ENCODE results near the gene ALOX5. TPM values are rescaled to one million over a fixed set of nuclear protein-coding genes. Genes with fewer than 3 reads are reported as not detected.

ALOX5 gene
- total and polyA plus RNA-seq, 2 of the 4 experiments (the other 2 are of a cell fraction), result not detected

DNA sequence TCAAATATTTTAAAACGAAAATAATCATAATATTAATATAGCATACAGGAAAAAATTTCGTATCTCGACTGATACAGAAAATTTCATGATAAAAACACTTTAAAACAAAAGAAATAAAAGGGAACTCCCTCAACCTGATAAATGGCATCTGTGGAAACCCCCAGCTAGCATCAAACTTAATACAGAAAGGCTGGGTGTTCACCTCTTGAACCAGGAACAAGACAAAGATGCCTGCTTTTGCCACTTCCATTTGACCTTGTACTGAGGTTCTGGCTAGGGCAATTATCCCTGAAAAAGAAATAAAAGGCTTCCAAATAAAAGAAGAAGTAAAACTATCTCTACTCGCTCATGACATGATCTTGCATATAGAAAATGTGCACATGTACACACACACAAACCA is 2.5 kb upstream of the ALOX5 start:
- Histone ChIP-seq H2BK5ac (ENCODE audit: low read depth, low read length, poor library complexity, severe bottlenecking) (no peak overlapping the region), H3K9ac (ENCODE audit: low read depth, low read length) (no peak overlapping the region), H3K4me2 (ENCODE audit: low read depth, low read length) (no peak overlapping the region), H3K18ac (ENCODE audit: low read depth, low read length) (no peak overlapping the region), H4K20me1 (ENCODE audit: insufficient read depth, low read length) (no peaks in the 10 kb centered on the region), H3K36me3 (ENCODE audit: control insufficient read depth, insufficient read depth, low read length) (no peaks in the 10 kb centered on the region), H3K4ac (ENCODE audit: low read depth, low read length) (no peak overlapping the region), H2AK9ac (replicated peaks; ENCODE audit: low read depth, low read length, poor library complexity) (no peak overlapping the region), H4K5ac (ENCODE audit: low read depth, low read length) (no peak overlapping the region), H3K4me1 (ENCODE audit: control insufficient read depth, insufficient read depth, low read length) (no peaks in the 10 kb centered on the region), H3K4me3 (ENCODE audit: insufficient read depth, low read depth, low read length) (no peak overlapping the region), H4K91ac (ENCODE audit: insufficient read depth, low read depth, low read length) (no peak overlapping the region), H4K8ac (ENCODE audit: low read depth in 2 of 2, low read length in 2 of 2) (no peak overlapping the region), H2BK20ac (ENCODE audit: low read depth, low read length) (no peak overlapping the region), H3K9me1 (ENCODE audit: insufficient read depth, low read length) (no peaks in the 10 kb centered on the region), H2AFZ (replicated peaks; ENCODE audit: low read length, poor library complexity) (no peak overlapping the region), H3K27me3 (ENCODE audit: control insufficient read depth, insufficient read depth, low read length) (peaks cover 30% of the 10 kb centered on the region), H3K27ac (ENCODE audit: insufficient read depth, low read length) (no peak overlapping the region), H2BK15ac (ENCODE audit: low read depth, low read length) (no peak overlapping the region), H3K14ac (replicated peaks; ENCODE audit: low read depth, low read length) (no peak overlapping the region), H2BK120ac (ENCODE audit: low read depth, low read length) (no peak overlapping the region), H3K79me1 (ENCODE audit: low read depth in 1 of 2, low read length in 2 of 2) (no peaks in the 10 kb centered on the region), H3K56ac (ENCODE audit: extremely low read depth, insufficient read depth, low read length) (no peak overlapping the region), H3K23ac (ENCODE audit: low read depth, low read length) (no peak overlapping the region), H2AK5ac (ENCODE audit: low read depth, low read length) (no peak overlapping the region), H3K9me3 (ENCODE audit: control insufficient read depth, insufficient read depth, low read length) (no peaks in the 10 kb centered on the region)
- in situ Hi-C loops (cut with MboI; ENCODE audit: low sequenced_read_pairs) (no loop called here), intact Hi-C loops (cut with micrococcal nuclease) (no loop called here), dilution Hi-C loops (cut with HindIII; ENCODE audit: low sequenced_read_pairs, unreplicated experiment) (no loop called here)
- TF ChIP-seq MAFK (IDR thresholded peaks at IDR 0.05; ENCODE audit: low read depth, low read length) (no peak), CEBPB (IDR thresholded peaks at IDR 0.05; ENCODE audit: low read depth, low read length) (no peak), CHD1 (IDR thresholded peaks at IDR 0.05; ENCODE audit: low read depth, low read length) (no peak), MAZ (IDR thresholded peaks at IDR 0.05; ENCODE audit: borderline replicate concordance, low read depth, low read length) (no peak), NFE2L2 (IDR thresholded peaks at IDR 0.05; ENCODE audit: low read depth, low read length) (no peak), RAD21 (IDR thresholded peaks at IDR 0.05; ENCODE audit: low read length) (no peak)
- TF ChIP-seq, protein P1, sequence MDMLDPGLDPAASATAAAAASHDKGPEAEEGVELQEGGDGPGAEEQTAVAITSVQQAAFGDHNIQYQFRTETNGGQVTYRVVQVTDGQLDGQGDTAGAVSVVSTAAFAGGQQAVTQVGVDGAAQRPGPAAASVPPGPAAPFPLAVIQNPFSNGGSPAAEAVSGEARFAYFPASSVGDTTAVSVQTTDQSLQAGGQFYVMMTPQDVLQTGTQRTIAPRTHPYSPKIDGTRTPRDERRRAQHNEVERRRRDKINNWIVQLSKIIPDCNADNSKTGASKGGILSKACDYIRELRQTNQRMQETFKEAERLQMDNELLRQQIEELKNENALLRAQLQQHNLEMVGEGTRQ (IDR thresholded peaks at IDR 0.05; ENCODE audit: low read depth, low read length), result no peak
- TF ChIP-seq, protein P2, sequence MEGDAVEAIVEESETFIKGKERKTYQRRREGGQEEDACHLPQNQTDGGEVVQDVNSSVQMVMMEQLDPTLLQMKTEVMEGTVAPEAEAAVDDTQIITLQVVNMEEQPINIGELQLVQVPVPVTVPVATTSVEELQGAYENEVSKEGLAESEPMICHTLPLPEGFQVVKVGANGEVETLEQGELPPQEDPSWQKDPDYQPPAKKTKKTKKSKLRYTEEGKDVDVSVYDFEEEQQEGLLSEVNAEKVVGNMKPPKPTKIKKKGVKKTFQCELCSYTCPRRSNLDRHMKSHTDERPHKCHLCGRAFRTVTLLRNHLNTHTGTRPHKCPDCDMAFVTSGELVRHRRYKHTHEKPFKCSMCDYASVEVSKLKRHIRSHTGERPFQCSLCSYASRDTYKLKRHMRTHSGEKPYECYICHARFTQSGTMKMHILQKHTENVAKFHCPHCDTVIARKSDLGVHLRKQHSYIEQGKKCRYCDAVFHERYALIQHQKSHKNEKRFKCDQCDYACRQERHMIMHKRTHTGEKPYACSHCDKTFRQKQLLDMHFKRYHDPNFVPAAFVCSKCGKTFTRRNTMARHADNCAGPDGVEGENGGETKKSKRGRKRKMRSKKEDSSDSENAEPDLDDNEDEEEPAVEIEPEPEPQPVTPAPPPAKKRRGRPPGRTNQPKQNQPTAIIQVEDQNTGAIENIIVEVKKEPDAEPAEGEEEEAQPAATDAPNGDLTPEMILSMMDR (conservative IDR thresholded peaks at IDR 0.05; ENCODE audit: low read depth, low read length), result no peak
- TF ChIP-seq, protein P3, sequence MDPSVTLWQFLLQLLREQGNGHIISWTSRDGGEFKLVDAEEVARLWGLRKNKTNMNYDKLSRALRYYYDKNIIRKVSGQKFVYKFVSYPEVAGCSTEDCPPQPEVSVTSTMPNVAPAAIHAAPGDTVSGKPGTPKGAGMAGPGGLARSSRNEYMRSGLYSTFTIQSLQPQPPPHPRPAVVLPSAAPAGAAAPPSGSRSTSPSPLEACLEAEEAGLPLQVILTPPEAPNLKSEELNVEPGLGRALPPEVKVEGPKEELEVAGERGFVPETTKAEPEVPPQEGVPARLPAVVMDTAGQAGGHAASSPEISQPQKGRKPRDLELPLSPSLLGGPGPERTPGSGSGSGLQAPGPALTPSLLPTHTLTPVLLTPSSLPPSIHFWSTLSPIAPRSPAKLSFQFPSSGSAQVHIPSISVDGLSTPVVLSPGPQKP (IDR thresholded peaks at IDR 0.05; ENCODE audit: borderline replicate concordance, low read depth, low read length), result no peak
- no CpG with 5 or more reads among the region's 4 CpGs for WGBS, 2 experiments (ENCODE audit: extremely low coverage in 2 of 2, insufficient read length in 1 of 2)
- POLR2A ChIA-PET (ENCODE audit: unreplicated experiment), result no interaction called here
- no TSS peak for BruUV-seq (replicated peaks)
- CTCF ChIA-PET, result no interaction called here
- ATAC-seq (ENCODE audit: low read depth) (no peak), DNase-seq (no peak)

Data from IMR-90 (cell line).